Activated CD8-positive, alpha-beta memory T cell treated with anti-CD3 and anti-CD28 coated beads, Interleukin-2, amount 50 U/mL, for 24 hours (primary cell): ENCODE measurements around the gene TXNL4A.

Source experiments
- DNase-seq: peaks from one replicate; pipeline ENCODE4 v3.0.0-alpha.2; 2020; ENCODE audit errors: extremely low read depth

Gene TXNL4A

GRCh38 chr18:79949697-79950487 is 38.5 kb downstream of the TXNL4A start:
- DNase-seq = no peak

- no peak for DNase-seq
These were observed 39.5 kb downstream of the TXNL4A start for GRCh38 chr18:79948719-79949411.

- DNase-seq = no peak
These were observed 40.3 kb downstream of the TXNL4A start for GRCh38 chr18:79947881-79948610.

DNA sequence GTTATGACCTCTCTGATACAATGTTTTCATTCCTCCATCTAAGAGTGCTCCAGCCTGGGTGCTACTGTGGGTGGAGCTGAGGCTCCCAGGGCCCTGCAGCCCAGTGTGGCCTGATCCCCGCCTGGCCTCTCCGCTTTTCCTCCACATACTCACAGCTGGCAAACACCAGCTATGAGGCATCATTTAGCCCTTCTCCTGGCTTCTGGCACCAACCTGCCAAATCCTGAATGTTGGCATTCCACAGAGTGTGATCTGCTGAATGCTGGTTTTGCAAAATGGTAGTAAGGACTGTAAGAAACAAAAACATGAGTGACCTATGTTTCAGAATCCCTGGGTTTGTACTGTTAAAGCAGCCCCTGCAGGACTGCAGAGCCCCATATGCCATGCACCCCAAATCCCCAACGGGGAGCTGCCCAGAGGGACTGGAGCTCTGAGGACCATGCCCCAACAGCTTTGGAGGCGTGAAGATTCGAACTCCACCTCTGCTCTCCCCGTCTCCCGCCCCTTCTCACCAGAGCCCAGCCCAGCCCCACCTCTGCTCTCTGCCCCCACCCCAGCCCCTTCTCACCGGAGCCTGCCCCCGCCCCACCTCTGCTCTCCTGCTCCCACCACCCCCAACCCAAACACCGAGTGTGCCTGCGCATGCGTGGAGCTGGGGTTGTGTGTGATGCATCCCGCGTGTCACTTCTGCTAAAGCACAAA is 41.2 kb downstream of the TXNL4A start:
- DNase-seq = no peak

DNA sequence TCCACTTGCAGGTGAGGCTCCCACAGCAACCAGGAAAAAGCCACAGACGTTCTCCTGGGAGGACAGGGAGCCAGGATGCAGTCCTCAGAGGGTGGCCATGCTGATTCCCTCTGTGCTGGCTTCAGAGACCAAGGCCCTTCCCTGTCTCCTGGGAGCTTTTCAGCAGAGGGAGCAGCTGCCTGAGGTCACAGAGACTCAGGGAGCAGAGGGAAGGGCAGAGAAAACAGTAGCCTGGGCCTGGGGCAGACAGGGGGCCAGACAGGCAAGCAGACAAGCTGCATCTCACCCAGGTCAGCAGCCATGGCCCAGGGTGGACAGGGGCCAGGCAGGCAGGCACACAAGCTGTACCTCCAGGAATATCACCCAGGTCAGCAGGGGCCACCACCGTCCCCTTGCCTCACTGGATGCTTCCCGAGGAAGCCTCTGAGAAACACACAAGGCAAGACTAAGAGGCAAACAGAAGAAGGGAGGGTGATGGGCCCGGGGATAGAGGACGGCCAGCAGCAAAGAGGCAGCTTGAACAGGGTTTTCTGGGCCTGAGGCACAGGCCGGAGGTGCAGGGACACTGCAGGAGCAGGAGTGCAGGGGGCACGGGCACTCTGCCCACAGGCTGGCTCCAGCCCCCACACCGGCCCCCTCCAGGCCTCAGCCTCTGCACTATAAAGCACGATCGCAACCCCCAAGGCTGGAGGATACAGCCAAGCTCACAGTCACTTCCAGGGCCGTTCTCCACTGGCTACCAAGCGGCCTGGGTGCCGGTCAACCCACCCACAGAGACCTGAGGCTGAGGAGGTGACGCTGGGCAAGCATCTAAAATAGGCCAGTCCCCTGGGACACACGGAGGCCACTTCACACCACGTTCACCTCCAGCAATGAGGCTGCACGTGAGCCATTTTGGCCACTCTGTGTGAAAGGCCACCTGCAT is 43.0 kb downstream of the TXNL4A start:
- DNase-seq = no peak

- DNase-seq = no peak
These were observed 43.6 kb downstream of the TXNL4A start for GRCh38 chr18:79944746-79945117.

DNA sequence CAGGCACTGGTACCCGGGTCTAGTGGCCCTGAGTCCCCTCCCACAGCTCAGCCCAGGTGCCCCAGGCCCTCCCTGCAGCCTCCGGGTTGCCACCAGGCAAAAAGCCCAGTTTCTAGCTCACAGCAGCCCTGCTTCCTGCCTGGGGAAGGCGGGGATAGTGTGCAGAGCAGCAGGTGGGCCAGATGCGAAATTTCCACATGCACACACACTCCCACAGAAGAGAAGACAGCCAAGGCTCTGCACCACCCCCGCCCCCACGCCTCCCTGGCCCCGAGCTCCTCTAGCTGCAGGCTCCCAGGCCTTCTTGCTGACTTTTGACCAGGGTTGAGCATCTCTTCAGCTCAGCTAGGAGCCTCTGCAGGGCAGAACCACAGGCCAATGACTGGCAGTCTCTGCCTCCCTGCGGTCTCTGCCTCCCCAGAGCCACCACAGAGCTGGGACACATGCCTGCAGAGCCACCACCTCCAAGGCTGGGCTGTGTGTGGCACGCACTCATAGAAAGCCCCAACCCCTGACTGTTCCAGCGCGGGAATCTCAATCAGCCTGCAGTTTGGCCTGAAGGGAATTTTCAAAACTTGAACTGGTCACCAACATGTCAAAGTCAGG is 44.1 kb downstream of the TXNL4A start:
- DNase-seq = no peak

DNA sequence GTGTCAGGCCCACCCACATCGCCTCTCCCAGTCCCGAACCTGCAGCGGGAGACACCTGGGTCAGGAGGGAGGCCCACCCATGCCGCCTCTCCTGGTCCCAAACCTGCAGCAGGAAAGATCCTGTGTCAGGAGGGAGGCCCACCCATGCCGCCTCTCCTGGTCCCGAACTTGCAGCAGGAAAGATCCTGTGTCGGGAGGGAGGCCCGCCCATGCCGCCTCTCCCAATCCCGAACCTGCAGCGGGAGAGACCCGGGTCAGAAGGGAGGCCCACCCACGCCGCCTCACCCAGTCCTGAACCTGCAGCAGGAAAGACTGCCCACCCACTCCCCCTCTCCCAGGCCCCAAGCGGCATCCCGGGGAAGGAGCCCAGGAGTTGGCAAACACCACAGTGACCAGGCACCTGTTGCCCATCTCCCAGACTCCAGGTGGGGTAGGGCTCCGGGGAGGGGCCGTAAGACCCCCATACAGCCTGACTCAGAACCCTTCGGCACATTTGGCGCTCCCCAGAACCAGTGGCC is 44.7 kb downstream of the TXNL4A start:
- no peak for DNase-seq

DNA sequence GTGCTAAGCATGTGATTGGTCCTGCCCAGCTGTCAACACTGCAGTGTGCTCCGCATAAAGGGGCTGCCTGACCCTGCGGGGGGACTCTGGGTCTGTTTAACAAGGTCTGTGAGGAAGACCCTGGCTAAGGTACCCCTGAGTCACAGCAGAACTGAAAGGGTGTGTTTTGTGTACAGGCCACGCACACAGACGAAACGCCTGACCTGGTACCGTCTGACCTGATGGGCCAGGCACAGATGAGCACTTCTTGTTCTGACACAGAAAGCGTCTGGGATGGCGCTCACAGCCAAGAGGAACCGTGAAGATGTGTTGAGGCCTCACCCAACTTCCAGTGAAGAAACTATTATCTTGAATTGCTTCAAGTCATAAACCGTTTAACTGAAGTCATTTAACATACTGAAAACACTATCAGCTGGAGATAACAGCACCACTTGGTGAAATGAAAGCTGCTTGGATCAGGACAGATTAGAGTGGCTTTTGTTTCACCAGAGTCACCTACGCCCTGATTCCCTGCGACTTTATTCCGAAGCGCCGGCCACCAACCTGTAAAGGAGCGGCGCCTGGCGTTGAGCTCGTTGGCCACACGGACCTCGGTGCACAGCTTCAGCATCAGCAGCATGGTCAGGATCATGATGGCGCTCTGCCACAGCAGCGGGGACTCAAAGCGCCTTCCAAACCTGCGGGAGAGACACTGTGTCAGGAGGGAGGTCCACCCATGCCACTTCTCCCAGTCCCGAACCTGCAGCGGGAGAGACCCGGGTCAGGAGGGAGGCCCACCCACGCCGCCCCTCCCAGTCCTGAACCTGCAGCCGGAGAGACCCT is 45.4 kb downstream of the TXNL4A start:
- no peak for DNase-seq

GRCh38 chr18:79942211-79942610 is 46.2 kb downstream of the TXNL4A start:
- no peak for DNase-seq

DNA sequence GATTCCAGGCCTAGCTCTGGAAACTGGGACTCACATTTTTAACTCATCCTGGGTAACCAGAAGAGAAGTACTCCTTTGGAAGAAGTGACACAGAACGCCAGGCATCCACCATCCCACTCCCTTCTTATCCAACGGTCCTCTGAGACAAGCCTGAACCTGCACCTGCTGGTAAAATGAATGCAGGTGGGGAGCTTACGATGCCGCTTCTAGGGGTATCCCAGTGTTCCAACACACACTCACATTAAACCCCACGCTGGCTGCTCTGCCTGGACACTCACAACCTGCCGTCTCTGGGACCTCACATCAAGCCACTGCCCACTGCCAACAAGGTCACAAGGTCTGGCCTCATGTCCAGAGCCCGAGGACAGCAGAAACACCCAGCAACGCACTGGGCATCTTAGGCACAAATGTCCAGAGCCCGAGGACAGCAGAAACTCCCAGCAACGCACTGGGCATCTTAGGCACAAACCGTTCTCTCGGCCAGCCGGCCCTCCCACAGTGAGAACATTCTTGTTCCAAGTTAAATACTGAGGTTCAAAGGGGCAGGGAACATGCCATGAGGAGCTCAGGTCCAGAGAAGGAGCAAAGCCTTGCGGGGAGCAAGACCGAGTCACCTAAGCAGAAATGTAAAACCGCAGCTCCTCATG is 46.8 kb downstream of the TXNL4A start:
- no peak for DNase-seq

DNA sequence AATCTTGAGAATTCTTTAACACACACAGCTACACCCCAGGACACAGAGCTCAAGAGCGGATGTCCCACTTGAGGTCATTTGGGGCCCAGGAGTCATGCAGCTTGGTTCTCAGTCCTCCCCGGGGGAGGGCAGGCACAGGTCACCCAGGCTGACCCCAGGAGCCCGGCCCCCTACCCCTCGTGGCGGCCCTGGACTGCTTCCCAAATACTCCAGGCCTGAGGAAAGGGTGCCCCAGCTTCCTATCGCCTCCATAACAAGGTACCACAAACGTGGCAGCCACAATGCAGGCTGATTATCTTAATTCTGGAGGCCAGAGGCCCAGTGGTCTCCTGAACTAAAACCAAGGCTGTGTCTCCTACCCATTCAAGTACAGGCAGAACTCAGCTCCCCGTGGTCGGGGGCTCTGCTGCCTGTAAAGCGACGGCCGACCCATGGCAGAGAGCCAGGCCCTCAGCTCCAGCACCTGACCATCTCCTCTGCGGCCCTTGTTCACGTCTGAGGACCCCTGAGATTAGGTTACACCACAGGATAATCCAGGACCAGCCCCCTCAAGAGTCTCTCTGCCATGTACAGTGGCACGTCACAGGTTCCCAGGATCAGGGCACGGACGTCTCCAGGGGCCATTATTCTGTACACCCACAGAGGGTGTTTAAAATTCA is 47.4 kb downstream of the TXNL4A start:
- DNase-seq = no peak

DNA sequence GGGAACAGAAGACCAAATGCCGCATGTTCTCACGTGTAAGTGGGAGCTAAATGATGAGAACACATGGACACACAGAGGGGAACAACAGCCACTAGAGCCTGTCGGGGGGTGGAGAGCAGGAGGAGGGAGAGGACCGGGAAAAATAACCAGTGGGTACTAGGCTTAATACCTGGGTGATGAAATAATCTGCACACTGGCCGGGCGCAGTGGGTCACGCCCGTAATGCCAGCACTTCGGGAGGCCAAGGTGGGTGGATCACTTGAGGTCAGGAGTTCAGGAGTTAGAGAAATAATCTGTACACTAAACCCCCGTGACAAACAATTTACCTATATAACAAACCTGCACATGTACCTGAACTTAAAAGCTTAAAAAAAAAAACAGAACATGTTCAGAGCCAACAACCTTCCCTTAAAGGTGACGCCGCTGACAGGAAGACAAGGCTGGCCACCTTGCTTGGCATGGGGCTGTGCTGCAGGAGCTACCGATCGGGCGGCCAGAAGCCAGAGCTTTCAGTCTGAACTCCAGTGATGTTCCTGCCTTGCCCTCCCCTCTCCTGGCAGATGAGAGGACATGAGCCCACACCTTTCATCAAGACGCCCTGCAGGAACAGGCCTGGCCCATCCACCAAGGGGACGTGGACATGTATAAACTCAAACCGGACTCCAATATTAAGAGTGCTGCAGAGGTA is 48.1 kb downstream of the TXNL4A start:
- no peak for DNase-seq

GRCh38 chr18:79939096-79939495 is 49.3 kb downstream of the TXNL4A start:
- no peak for DNase-seq

GRCh38 chr18:79938196-79938595 is 50.2 kb downstream of the TXNL4A start:
- DNase-seq = no peak

DNA sequence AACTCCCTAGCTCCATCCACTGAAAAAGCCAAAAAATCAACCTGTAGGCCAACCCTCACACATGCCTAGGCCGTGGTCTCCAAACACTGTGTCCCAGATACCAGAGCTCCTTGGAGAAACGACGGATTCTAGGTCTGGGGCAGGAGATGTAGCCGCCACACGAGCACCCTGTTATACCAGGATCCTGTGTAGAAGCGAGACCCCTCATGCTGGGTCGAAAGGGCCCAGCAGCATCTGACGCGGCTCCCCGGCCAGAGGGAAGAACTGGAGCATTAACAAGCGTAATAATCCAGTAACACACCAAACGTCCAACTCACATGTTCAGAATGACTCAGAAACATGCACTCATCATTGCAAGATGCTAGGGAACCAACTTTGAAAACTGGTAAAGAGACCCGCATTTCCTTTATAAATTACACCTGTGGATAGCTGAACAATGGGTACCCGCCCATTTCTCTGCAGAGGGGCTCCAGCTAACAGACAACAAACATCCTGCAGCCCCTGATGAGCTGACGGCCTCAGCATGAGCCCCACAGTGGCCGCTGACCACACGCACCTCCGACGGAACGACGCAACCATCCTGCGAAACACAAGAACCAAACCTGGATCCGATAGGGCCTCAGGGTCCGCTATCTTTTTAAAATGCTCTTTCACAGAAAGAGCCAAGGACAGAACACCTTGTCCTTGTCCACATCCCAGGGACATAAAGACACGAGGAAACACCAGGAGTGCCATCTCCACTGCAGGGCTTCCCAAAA is 51.1 kb downstream of the TXNL4A start:
- no peak for DNase-seq

- DNase-seq = no peak
These were observed 51.7 kb downstream of the TXNL4A start for GRCh38 chr18:79936641-79937040.
